HG02884 (cell line): Measurements from ENCODE around the gene TBC1D5.
"Not testable (repeated sequence)": the region's sequence is repeated elsewhere in the genome, so short reads cannot be mapped to it uniquely, and the experiment has no call there.

Experiments
- ATAC-seq: cut with Tn5 transposase; IDR thresholded peaks from one replicate; pipeline ENCODE4 v1.9.1; 2021; ENCODE audit warnings: mild to moderate bottlenecking, moderate library complexity; ENCODE audit not compliant: unreplicated experiment

Gene TBC1D5

DNA sequence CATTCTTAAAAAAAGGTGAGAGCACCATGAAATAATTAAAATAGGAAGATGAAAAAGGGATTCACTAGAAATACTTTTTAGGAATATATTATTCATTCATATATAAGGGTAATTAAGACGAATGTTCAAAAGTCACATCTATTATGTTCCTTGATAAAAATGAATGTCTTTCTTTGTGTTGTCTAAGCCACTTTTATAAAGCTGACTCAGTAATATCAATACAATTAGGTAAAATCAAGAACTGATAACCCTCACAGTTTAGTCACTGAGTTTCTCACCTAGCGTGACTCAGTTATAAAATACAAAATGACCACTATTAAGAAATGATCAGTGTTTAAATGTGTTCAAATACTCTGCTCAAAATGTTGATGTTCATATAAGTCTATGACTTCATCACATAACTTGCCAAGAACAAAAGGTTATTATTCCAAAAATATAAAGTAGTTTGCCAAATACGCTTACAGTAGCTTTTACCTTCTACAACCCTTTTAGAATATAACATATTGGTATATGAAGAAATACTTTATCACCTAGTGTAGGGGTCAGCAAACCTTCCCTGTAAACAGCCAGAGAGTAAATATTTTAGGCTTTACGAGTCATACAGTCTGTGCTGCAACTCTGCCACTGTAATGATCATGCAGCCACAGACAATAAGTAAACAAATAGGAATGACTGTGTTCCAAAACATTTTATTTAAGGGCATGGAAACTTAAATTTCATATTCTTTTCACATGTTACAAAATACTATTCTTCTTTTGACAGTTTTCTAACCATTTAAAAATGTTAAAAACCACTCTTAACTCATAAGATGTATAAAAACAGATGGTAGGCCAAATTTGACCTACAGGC is 369.8 kb downstream of the TBC1D5 start:
- no peak for ATAC-seq

DNA sequence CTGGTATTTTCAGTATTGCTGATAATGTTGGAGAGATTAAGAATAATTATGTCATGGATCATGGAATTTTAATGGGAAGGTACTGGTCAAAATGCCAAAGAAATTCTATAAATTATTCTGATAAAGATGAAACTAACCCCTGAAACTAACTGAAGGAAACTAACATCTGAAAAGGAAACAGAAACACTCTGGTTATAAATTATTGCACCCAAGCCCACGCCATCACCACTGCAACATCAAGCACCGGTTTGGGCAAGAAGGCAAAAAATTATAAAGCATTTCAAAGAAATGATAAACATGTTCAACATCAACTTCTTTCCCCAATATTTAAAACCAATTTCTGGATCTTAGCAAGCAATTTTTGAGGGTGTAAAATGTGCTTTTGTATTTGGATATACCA is 372.5 kb downstream of the TBC1D5 start:
- ATAC-seq, result no peak

- ATAC-seq, result no peak
Measured at GRCh38 chr3:17367171-17367570, 375.3 kb downstream of the TBC1D5 start.

DNA sequence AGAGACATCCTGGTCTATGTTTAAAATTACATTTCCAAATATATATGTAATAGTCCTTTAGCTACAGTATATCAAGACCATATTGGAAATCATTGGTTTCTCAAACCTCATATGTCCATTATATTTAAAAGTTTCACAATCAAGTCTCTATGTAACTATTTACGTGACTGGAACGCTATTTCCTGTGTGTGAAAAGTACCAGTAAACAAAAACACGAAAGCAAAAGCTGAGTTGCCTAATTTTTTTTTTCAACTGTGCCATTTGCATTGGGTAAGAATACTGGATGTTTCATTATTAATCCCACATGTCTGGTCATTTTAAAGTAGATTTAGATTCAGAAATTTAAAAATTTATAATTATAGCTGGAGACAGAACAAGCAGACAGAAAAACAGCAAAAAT is 381.4 kb downstream of the TBC1D5 start:
- ATAC-seq, result no peak

DNA sequence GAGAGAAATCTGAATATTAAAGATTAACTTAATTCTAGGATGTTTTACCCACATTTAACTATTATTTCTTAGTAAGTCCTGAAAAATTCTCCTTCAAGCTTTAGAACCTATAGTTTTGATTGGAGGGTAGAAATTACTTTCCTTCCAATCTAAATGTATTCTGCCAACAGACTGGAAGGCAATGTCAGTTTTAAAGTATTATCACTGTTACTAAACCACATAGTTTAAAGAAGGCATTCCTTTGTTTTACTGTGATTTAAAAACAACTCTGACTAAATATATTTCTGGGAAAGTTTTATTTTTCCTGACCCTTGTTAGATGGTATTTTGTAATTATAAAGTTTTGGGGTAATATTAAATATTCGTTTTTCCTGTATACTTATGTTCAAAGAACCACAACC is 382.5 kb downstream of the TBC1D5 start:
- ATAC-seq, result no peak

- no peak for ATAC-seq
Measured at GRCh38 chr3:17357035-17357710, 385.3 kb downstream of the TBC1D5 start.

DNA sequence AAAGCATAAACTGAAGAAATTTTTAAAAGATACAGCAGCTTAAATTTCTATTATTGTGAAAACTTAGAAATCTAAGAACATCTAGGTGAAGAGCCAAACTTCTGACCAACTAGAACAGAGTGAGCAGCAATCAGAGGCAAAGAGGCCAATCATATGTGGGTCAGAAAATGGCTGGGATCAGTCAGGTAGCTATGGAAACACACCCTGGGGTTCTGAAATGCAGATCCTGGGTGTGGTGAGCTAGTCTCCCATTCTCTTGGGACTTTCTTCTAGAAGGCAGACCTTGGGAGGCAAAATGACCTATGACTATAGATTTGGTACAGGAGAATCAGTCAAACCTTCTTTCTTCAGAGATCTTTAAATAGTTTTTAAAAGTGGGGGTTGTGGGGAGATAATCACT is 385.8 kb downstream of the TBC1D5 start:
- no peak for ATAC-seq

GRCh38 chr3:17355591-17355990 is 386.8 kb downstream of the TBC1D5 start:
- no peak for ATAC-seq

DNA sequence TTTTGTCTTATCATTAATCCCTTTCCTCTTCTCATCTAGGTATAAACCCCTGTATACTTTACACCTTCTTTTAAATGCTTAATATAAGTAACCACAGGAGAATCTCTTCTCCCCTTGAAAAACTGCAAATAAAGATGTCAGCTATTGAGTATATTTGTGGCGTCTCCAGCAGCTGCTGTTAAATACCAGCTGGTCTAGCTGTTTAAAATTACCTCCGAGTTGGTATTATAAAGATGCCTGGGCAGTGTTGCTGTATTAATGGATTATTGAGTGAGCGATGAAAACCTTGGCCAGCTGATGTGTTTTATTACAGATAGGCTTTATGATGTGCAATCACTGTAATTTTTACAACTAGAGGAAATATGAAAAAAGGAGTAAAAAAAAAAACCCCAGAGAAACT is 388.1 kb downstream of the TBC1D5 start:
- ATAC-seq, result no peak

DNA sequence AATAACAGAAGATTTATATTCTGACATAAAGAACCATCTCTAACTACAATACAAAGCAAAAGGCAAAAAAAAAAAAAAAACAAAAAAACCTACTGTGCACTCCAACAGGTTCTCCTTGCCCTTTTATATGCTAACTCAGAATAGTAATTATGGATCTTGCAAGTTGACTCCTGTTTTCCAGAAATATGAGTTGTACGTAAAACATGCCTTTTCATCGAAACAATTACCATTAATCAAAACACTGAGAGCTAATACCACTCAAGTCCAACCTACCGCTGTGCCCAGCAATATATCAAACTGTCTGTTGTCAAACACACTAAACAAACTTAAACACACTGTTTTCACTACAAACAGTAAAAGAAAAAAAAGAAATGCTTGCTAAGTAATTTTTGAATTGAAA is 389.8 kb downstream of the TBC1D5 start:
- ATAC-seq, result no peak

DNA sequence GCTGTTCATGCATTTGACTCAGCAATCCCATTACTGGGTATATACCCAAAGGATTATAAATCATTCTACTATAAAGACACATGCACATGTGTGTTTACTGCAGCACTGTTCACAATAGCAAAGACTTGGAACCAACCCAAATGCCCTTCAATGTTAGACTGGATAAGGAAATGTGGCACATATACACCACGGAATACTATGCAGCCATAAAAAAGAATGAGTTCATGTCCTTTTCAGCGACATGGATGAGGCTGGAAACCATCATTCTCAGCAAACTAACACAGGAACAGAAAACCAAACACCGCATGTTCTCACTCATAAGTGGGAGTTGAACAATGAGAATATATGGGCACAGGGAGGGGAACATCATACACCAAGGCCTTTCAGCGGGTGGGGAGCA is 391.2 kb downstream of the TBC1D5 start:
- ATAC-seq, result not testable (repeated sequence)

- no peak for ATAC-seq
Measured at GRCh38 chr3:17349093-17349492, 393.3 kb downstream of the TBC1D5 start.

DNA sequence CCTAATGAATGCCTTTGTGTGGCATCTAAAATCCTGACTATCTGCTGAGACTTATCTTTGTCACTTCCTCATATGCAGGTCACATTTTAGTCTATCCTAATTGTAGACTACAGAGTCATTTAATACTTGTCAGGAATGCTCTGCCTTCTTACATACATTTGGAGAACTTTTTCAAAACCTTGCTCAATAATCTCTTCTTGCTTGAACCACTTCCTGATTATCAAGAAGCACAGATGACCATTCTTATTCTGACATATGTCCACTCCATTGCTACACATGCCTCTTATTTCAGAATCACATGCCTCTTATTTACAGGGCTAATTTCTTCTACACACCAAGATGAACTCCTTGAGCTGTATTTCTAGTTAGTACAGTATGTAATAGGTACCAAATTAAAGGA is 400.3 kb downstream of the TBC1D5 start:
- no peak for ATAC-seq

GRCh38 chr3:17340693-17341092 is 401.7 kb downstream of the TBC1D5 start:
- no peak for ATAC-seq

DNA sequence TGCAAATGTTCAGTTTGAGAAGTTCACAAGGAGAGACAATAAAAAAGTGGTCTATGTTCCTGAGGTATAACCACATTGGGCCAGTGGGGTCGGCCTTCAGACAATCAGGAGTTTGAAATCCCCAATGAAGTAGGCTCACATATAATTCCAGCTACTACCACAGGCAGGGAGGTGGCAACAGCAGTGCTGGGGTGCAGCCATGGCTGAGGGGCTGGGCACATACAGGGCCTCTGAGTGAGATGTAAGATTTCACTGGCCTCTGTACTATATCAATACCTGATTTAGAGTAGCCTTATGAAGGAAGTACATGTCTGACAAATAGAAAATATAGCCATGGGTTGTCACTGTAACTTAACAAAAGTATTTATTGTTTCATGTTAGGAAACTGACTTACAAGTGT is 402.2 kb downstream of the TBC1D5 start:
- no peak for ATAC-seq

DNA sequence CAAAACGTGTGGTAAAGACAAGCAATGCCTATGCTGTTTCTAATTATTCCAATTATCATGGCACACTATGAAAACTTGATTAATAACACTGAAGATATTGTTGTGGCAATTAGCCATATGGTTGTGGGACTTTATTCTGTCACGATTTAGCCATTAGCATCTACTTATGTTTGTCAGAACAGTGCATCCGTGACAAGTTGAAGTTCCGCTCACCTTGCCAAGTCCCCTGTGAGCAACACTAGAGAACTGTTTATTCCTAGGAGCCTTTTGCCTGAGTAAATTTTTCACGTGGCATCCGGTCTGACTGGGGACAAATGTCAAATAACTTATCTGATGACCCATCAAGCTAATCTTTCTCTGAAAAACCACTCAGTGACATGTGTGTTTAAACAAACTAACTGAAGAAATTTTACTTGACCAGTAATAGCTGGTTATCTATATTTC is 403.3 kb downstream of the TBC1D5 start:
- ATAC-seq, result no peak

GRCh38 chr3:17336291-17336690 is 406.1 kb downstream of the TBC1D5 start:
- ATAC-seq, result no peak

DNA sequence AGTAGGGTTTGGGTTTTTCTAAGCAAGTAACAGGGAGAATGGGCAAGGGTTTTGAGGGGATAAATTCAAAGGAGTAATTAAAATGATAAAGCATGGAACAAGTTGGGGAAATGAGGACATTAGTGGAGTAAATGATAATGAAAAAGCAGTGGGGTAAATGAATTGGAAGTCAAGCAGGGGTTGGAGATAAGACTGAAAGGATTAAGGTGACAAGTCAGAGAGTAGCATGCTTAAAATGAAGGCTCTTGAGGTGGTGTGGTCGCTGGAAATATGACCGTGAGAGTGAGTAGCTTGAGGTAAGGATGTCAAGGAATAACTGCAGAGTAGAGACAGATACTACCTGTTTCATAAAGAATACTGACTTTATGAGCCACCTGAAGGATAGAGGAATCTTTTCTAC is 408.5 kb downstream of the TBC1D5 start:
- ATAC-seq, result no peak

- ATAC-seq, result no peak
Measured at GRCh38 chr3:17333446-17333845, 409.0 kb downstream of the TBC1D5 start.

- no peak for ATAC-seq
Measured at GRCh38 chr3:17330660-17331059, 411.8 kb downstream of the TBC1D5 start.

GRCh38 chr3:17329927-17330326 is 412.5 kb downstream of the TBC1D5 start:
- no peak for ATAC-seq

- ATAC-seq, result peak; percentile 47
Measured at GRCh38 chr3:17322106-17322793, 420.2 kb downstream of the TBC1D5 start.
